GF-D8 (cell line): Measurements from ENCODE around the gene FAM222A.

Source experiments
- DNase-seq: peaks from one replicate; lab custom pipeline; 2025; lab: John Stamatoyannopoulos, UW

The FAM222A gene

DNA sequence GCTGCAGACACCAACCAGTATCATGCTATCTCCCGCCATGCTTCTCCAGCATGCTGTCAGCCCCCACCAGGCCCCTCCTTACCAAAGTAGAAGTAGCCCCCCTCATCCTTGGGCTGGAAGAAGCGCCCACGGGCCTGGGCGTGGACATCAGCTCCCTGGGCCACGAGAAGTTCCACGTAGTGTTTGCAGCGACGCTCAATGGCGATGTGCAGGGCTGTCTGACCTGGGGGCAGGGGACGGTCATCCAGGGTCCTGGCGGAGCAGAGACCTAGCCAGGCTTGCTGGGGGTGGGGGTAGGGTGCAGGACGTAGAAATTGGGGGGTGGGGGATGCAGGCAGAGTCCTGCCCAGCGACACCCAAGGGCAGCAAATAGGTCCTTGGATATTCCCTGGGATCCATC is 86.9 kb downstream of the FAM222A start:
- DNase-seq: no peak

DNA sequence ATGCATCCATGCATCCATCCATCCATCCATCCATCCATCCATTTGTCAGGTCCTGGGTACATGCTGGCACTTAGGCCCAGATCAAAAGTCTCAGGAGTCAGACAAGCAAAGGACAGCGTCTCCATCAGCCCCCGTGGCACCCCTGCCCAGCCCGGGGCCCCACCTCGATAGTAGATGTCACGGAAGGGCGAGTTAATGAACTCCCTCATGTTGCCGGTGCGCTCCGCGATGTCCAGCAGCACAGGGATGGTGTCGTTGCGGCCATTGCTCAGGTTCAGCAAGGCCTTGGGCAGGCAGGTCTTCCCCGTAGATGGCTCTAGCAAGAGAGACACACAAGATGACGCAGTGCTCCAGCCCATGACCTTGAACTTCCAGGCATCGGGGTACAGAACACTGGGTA is 89.2 kb downstream of the FAM222A start:
- DNase-seq: no peak

DNA sequence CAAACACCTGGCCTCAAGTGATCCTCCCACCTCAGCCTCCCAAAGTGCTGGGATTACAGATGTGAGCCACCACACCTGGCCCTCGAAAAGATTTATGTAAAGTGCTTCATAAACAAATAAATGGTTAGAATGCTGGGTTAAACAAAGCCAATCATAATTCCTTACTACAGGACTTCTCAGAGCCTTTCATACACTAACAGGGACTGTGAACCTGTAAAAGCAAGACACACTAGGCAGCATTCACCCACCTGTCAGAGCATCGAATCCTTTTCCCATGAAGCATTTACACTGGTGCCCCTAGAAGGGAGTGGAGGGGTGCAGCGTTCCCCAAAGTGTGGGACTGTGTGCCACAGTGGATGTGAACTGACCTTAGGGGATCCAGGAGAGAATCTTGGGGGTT is 90.1 kb downstream of the FAM222A start:
- no peak for DNase-seq

GRCh38 chr12:109804820-109805761 is 91.5 kb downstream of the FAM222A start:
- DNase-seq: no peak

DNA sequence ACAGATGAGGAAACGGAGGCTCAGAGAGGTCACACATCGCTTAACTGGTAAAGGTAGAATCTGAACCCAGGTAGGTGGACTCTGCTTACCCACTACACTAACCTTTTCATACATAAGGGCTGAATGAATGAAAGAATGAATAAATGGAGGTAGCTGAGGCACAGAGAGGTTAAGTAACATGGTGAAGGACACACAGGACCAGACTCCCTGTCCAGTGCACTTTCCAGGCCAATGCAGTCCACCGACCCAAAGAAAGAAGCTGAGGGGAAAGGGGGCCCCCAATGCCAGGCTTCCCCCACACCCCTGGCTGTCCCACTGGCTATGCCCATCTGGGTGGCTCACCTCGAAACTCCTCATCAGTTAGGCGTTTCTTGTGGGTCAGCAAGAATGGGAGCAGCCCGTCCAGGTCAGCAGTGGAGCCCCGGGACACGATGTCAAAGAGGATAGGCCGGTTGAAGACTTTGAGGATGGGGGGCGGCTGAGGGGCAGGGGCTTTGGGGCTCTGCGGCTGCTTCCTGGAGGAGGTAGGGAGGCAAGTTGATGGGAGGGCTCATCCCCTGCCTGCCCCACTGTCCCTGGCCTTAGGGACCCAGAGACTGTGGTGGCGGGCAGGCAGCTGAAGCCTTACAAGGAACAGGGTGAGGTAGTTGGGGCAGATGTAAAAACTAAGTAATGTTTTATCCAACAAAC is 94.5 kb downstream of the FAM222A start:
- DNase-seq: no peak

DNA sequence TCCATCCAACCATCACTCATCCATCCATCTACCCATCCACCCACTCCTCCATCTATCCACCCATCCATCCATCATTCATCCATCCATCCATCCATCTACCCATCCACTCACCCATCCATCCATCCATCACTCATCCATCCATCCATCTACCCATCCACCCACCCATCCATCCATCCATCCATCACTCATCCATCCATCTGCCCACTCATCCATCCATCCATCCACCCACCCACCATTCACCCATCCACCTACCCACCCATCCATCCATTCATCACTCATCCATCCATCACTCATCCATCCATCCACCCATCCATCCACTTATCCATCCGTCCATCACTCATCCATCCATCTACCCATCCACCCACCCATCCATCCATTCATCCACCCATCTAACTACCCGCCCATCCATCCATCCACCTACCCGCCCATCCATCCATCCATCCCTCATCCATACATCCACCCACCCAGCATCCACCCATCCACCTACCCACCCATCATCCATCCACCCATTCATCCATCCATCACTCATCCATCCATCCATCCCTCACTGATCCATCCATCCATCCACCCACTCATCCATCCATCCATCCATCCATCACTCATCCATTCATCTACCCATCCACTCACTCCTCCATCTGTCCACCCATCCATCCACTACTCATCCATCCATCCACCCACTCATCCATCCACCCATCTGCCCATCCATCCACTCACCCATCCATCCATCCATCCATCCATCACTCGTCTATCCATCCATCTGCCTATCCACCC is 95.4 kb downstream of the FAM222A start:
- no peak for DNase-seq

DNA sequence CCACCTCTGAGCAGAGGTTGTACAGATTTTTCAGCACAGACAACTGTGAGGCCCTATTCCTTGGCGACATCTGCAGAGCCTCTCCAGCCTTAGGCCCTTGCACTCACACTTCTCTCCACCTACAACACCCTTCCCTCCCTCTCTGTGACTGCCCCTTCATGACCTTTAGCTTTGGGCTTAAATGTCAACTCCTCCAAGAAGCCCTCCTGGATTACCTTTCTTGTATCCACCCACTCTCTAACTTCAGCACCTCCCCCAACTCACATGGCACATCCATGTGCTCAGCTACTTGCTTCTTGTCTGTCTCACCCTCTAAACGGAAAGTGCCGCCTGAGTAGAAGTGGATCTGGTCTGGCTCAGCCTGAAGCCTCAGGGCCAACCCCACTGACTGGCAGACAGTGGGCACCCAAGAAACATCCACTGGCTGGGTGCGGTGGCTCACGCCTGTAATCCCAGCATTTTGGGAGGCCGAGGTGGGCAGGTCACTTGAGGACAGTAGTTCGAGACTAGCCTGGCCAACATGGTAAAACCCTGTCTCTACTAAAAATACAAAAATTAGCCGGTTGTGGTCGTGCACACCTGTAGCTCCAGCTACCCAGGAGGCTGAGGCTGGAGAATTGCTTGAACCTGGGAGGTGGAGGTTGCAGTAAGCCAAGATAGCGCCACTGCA is 97.5 kb downstream of the FAM222A start:
- no peak for DNase-seq

GRCh38 chr12:109811624-109811995 is 98.0 kb downstream of the FAM222A start:
- no peak for DNase-seq

DNA sequence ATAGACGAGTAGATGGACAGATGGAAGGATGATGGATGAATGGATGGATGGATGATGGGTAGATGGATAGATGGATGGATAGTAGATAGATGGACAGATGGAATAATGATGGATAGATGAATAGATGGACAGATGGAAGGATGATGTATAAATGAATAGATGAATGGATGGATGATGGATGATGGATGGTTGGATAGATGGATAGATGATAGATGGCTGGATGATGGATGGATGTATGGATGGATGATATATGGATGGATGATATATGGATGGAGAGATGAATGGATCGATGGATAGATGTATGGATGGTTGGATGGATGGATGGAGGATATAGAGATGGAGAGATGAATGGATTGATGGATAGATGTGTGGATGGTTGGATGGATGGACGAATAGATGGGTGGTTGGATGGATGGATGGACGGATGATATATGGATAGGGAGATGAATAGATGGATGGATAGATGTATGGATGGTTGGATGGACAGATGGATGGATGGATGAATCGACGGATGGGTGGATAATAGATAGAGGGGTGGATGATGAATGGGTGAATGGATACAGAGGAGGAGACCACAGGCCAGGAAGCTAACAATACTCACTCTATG is 100.3 kb downstream of the FAM222A start:
- no peak for DNase-seq

- DNase-seq: no peak
These were observed 101.0 kb downstream of the FAM222A start for GRCh38 chr12:109814600-109815150.

- DNase-seq: no peak
These were observed 101.6 kb downstream of the FAM222A start for GRCh38 chr12:109815225-109815624.

DNA sequence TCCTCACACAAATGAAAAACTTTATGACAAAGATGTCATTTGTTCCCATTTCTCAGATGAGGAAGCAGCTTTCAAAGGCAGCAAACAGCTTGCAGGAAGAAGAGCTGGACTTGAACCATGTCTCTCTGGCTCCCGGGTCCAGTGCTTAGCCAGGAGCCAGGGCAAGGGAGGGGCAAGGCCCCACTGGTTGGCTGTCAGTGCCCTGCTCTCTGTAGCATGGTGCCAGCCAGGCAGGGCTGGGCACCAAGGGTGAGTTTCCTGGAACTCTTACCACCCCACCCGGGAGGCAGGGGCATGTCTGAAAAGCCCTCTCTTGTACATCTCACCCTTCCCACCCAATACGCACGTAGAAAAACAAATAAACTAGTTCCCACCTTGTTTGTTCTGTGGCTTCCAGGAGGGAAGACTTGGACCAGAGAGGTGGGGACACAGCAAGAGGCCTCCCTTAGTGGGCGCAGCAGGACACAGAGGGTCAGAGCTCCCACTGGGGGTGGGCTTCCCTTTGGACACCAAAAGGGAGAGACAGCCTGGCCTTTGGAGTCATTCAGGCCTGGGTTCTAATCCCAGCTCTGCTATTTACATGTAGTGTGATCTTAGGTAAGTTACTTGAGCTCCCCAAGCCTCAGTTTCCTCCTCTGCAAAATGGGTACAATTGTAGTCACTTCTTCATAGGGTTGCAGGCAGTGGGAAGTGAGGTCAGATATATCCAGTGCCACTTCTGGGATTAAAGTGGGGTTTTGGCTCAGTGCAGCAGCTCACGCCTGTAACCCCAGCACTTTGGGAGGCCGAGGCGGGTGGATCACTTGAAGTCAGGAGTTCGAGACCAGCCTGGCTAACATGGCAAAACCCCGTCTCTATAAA is 102.4 kb downstream of the FAM222A start:
- DNase-seq: no peak

DNA sequence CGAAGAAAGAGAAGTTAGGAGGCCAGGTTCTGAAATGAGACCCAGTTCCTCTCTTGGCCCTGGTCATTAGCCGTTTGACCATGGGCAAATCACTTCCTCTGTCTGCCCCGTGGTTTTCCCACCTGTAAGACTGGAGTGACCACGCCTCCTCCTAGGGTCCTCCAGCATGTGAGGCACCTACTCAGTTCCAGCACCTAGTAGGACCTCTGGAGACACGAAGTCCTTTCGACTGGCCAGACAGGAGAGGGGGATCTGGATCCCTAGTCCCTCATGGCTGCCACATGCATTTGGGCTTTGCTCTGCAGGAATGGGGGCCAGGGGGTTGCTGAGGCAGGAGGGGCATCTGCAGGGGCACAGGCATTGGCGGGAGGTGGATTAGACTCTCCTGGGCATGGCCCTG is 103.2 kb downstream of the FAM222A start:
- no peak for DNase-seq

GRCh38 chr12:109817627-109818231 is 104.1 kb downstream of the FAM222A start:
- DNase-seq: no peak

GRCh38 chr12:109818253-109818652 is 104.6 kb downstream of the FAM222A start:
- no peak for DNase-seq

DNA sequence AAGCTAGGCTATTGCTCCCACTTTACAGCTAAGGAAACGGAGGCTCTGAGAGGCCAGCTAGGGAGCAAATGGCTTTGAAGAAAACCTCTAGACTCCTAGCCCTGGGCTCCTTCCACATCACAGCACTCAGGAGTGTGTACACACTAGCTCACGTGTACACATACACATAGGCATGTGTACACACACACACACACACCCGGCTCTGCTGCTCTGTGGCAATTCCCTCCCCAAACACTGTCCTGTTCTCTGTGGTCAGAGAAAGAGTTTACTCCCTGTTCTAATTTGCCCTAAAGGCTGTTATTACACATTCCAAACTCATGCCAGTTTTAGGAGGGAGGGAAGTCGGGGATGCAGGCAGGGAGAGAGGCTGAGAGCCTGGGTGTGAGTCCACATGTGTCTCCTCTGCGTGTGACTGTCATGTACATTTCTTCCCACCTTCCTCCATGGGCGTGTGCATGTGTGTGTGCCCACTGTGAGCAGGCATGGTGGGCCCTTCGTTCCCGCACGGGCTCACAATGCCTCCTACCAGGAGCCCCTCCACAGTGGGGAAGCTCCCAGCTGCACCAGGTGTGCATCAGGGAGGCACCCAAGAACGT is 105.4 kb downstream of the FAM222A start:
- DNase-seq: no peak
